ENCODE results near the gene RBM10.

The RBM10 gene

GRCh38 chrX:47151435-47151834, 6.4 kb downstream of the RBM10 start:
- peak; percentile 6 for DNase-seq

GRCh38 chrX:47156611-47157520, 11.8 kb downstream of the RBM10 start:
- DNase-seq, result no peak

GRCh38 chrX:47158131-47158530, 13.1 kb downstream of the RBM10 start:
- DNase-seq, result no peak

- no peak for DNase-seq
Measured at GRCh38 chrX:47158781-47159180, 13.8 kb downstream of the RBM10 start.

- no peak for DNase-seq
Measured at GRCh38 chrX:47160781-47161180, 15.8 kb downstream of the RBM10 start.

GRCh38 chrX:47162927-47163583, 18.0 kb downstream of the RBM10 start:
- DNase-seq, result no peak

- no peak for DNase-seq
Measured at GRCh38 chrX:47164420-47164819, 19.4 kb downstream of the RBM10 start.

- no peak for DNase-seq
Measured at GRCh38 chrX:47166126-47166525, 21.1 kb downstream of the RBM10 start.

GRCh38 chrX:47168495-47169073, 23.6 kb downstream of the RBM10 start:
- no peak for DNase-seq

GRCh38 chrX:47169273-47169672, 24.3 kb downstream of the RBM10 start:
- no peak for DNase-seq

- no peak for DNase-seq
Measured at GRCh38 chrX:47169726-47170515, 24.9 kb downstream of the RBM10 start.

GRCh38 chrX:47170861-47171692, 26.1 kb downstream of the RBM10 start:
- DNase-seq, result no peak

GRCh38 chrX:47171996-47172395, 27.0 kb downstream of the RBM10 start:
- no peak for DNase-seq

GRCh38 chrX:47172549-47172948, 27.5 kb downstream of the RBM10 start:
- no peak for DNase-seq

GRCh38 chrX:47172971-47173792, 28.2 kb downstream of the RBM10 start:
- no peak for DNase-seq

- DNase-seq, result no peak
Measured at GRCh38 chrX:47174376-47174775, 29.4 kb downstream of the RBM10 start.

- no peak for DNase-seq
Measured at GRCh38 chrX:47174846-47175587, 30.0 kb downstream of the RBM10 start.

GRCh38 chrX:47175588-47175980, 30.6 kb downstream of the RBM10 start:
- DNase-seq, result no peak

GRCh38 chrX:47176101-47176740, 31.2 kb downstream of the RBM10 start:
- no peak for DNase-seq

GRCh38 chrX:47177079-47177478, 32.1 kb downstream of the RBM10 start:
- no peak for DNase-seq

Measured in NCI-H69 (cell line).